GM12872 (cell line): ENCODE measurements around the gene NLK.

Source experiments
- TF ChIP-seq, protein P1 (sequence below): IDR thresholded peaks from 3 replicates; pipeline ENCODE4 v1.5.1; 2011; ENCODE audit warnings: low read depth, mild to moderate bottlenecking, low read length, moderate library complexity; ENCODE audit not compliant: insufficient read depth

Gene NLK

DNA sequence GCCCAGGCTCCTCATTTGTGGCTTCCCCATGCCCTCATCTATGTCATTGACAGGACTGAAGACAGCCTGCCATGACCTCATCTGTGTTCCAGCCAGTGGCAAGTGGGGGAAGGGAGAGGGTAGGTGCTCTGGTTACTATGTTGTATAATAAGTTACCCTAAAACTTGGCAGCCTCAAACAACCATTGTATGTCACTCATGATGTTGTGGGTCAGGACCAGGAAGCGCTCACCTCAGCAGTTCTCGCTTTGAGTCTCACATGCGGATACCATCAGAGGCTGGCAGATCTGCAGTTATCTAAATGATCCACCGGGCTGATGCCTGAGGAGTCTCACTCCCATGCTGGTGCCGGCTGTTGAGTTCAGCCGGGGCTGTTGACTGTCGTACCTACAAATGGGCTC is 187.5 kb downstream of the NLK start:
- TF ChIP-seq, protein P1, sequence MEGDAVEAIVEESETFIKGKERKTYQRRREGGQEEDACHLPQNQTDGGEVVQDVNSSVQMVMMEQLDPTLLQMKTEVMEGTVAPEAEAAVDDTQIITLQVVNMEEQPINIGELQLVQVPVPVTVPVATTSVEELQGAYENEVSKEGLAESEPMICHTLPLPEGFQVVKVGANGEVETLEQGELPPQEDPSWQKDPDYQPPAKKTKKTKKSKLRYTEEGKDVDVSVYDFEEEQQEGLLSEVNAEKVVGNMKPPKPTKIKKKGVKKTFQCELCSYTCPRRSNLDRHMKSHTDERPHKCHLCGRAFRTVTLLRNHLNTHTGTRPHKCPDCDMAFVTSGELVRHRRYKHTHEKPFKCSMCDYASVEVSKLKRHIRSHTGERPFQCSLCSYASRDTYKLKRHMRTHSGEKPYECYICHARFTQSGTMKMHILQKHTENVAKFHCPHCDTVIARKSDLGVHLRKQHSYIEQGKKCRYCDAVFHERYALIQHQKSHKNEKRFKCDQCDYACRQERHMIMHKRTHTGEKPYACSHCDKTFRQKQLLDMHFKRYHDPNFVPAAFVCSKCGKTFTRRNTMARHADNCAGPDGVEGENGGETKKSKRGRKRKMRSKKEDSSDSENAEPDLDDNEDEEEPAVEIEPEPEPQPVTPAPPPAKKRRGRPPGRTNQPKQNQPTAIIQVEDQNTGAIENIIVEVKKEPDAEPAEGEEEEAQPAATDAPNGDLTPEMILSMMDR: no peak

DNA sequence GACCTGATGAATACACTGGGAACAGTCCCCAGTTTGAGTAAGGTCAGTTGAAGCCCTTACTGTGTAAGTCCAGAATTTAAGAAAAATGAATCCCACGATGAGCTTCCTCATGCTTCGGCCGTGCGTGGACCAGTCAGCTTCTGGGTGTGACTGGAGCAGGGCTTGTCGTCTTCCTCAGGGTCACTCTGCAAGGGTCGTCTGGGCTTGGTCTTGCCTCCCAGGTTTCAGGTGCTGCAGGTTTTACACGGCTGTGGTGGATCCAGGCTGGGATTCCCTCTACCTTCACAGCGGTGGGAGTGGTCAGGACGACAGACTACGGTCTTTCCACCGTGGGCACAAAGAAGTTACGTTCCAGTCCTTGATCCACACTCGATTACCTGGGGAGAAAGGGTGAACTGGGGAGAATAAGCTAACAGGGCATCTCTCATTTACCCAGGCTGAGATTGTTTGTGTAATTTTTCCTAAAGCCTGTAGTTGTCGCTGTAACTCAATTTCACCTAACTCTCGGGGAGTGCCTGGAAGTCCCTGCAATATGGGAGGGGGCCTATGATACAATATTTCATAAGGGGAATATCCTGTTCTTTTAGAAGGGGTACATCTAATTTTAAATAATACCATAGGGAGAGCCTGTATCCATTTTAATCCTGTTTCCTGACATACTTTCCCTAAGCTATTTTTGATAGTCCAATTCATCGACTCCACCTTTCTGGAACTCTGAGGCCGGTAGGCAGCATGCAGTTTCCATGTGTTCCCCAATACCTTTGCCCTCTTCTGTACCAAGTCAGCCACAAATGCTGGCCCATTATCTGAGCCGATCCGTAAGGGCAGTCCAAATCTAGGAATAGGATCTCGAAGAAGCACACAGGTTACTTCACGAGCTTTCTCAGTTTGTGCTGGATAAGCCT is 190.7 kb downstream of the NLK start:
- TF ChIP-seq, protein P1: peak; percentile 49

DNA sequence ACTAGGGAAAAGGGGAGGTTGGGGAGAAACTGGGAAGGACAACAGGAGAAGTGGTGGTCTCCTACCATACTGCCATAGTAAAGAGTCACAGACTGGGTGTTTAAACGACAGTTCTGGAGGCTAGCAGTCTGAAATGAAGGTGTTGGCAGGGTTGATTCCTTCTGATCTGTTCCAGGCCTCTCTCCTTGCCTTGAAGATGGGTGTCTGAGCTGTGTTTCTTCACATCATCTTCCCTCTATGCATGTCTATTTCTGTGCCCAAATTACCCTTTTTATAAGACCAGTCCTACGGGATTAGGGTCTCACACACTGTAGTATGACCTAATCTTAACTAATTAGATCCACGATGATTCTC is 196.8 kb downstream of the NLK start:
- TF ChIP-seq, protein P1: no peak

DNA sequence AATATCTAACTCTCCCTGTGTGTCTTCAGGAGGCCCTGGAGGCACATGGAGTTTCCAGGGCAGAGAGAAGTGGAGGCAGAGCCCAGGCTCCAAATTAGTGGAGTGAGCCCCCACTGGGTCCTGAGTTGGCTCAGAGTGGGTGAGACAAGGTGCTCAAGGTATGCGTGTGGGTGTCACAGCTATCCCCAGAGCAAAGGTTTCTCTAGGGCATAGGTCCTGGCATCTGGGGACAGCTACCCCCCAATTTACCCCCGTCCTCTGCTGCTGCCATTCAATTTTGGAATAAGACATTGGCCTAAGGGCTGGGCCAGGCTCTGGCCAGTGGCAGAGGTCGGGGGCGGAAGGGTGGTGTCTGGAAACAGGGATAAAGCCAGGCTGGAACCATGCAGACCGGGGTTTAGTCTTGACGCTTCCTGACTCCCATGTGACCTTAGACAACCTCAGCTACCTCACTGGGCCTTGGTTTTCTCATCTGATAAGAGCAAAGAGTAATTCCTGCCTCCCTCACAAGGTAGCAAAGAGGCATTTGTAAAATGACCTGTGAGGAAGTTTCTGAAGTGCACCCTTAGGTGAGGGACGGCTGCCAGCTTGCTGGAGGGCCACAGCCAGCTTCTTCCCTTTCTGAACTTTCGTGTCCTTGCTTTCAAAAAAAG is 198.3 kb downstream of the NLK start:
- TF ChIP-seq, protein P1: no peak

DNA sequence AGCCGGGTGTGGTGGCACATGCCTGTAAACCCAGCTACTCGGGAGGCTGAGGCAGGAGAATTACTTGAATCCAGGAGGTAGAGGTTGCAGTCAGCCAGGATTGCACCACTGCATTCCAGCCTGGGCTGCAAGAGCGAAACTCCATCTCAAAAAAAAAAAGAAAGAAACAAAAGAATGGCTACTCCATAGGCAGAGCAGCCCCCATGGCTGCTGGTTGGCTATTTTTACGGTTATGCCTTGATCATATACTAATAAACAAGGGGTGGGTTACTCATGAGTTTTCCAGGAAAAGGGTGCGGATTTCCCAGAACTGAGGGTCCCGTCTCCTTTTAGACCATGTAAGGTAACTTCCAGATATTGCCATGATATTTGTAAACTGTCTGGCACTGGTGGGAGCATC is 200.3 kb downstream of the NLK start:
- TF ChIP-seq, protein P1: no peak

DNA sequence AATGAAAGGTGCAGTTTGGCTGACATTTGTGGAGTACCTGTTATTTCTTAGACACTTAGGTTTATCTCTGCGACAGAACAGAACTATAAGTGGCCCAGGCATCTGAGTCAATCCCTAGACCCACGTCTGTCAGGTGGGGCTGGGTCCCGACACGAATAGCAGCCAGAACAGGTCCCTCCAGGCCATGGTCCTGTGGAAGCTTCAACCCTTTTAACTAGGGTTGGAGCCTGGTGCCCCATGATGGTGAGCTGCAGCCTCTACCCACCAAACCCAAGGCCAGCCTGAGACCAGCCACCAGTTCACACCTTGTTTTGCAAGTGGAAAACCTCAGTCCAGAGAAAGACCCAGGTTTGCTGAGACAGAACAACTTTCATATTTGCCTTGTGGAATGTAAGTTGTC is 202.0 kb downstream of the NLK start:
- TF ChIP-seq, protein P1: no peak
